ENCODE results near the gene OR56A3. TPM values are rescaled to one million over a fixed set of nuclear protein-coding genes. Genes with fewer than 3 reads are reported as not detected.
"Not testable (repeated sequence)": the region's sequence is repeated elsewhere in the genome, so short reads cannot be mapped to it uniquely, and the experiment has no call there.

The OR56A3 gene
- total RNA-seq (2014; rRNA removed; shearing (Covaris generic)), result not detected in 2 replicates

GRCh38 chr11:5941951-5942350, at the start of gene OR56A3:
OR56A3 (plus strand) TSS chr11:5942251; CDS start chr11:5947347, 5,096 bp downstream.
- DNase-seq (ENCODE audit: low spot score), result no peak

- no peak for DNase-seq (ENCODE audit: low spot score)
Measured at GRCh38 chr11:5892908-5893307, 49.1 kb upstream of the OR56A3 start, which contains the start of gene OR52E5. OR52E5 (plus strand) TSS chr11:5893208; CDS start chr11:5900777, 7,569 bp downstream.

- DNase-seq (ENCODE audit: low spot score), result no peak
Measured at GRCh38 chr11:5899534-5899933, 42.5 kb upstream of the OR56A3 start.

- no peak for DNase-seq (ENCODE audit: low spot score)
Measured at GRCh38 chr11:5910540-5910939, 31.5 kb upstream of the OR56A3 start.

GRCh38 chr11:5922749-5923426, 19.2 kb upstream of the OR56A3 start:
- DNase-seq (ENCODE audit: low spot score), result peak; percentile 86

GRCh38 chr11:5923427-5923776, 18.6 kb upstream of the OR56A3 start:
- no peak for DNase-seq (ENCODE audit: low spot score)

GRCh38 chr11:5923794-5924193, 18.3 kb upstream of the OR56A3 start:
- DNase-seq (ENCODE audit: low spot score), result peak; percentile 8

GRCh38 chr11:5928271-5928670, 13.8 kb upstream of the OR56A3 start:
- DNase-seq (ENCODE audit: low spot score), result no peak

GRCh38 chr11:5928811-5929210, 13.2 kb upstream of the OR56A3 start:
- DNase-seq (ENCODE audit: low spot score), result no peak

- no peak for DNase-seq (ENCODE audit: low spot score)
Measured at GRCh38 chr11:5929571-5930368, 12.3 kb upstream of the OR56A3 start.

- DNase-seq (ENCODE audit: low spot score), result no peak
Measured at GRCh38 chr11:5930614-5931013, 11.4 kb upstream of the OR56A3 start.

- DNase-seq (ENCODE audit: low spot score), result no peak
Measured at GRCh38 chr11:5931061-5931460, 11.0 kb upstream of the OR56A3 start.

- no peak for DNase-seq (ENCODE audit: low spot score)
Measured at GRCh38 chr11:5932671-5933070, 9.4 kb upstream of the OR56A3 start.

- DNase-seq (ENCODE audit: low spot score), result no peak
Measured at GRCh38 chr11:5933116-5933515, 8.9 kb upstream of the OR56A3 start.

- DNase-seq (ENCODE audit: low spot score), result no peak
Measured at GRCh38 chr11:5937868-5938602, 4.0 kb upstream of the OR56A3 start.

- DNase-seq (ENCODE audit: low spot score), result no peak
Measured at GRCh38 chr11:5938603-5938965, 3.5 kb upstream of the OR56A3 start.

- DNase-seq (ENCODE audit: low spot score), result no peak
Measured at GRCh38 chr11:5940748-5941147, 1.3 kb upstream of the OR56A3 start.

- no peak for DNase-seq (ENCODE audit: low spot score)
Measured at GRCh38 chr11:5955586-5955985, 13.5 kb downstream of the OR56A3 start.

GRCh38 chr11:5960704-5961320, 18.8 kb downstream of the OR56A3 start:
- DNase-seq (ENCODE audit: low spot score), result not testable (repeated sequence)

GRCh38 chr11:5966958-5967357, 24.9 kb downstream of the OR56A3 start:
- no peak for DNase-seq (ENCODE audit: low spot score)

- peak; percentile 14 for DNase-seq (ENCODE audit: low spot score)
Measured at GRCh38 chr11:5967708-5968107, 25.7 kb downstream of the OR56A3 start.

- DNase-seq (ENCODE audit: low spot score), result no peak
Measured at GRCh38 chr11:5968394-5968793, 26.3 kb downstream of the OR56A3 start, which contains the start of gene OR56A5. OR56A5 (minus strand) TSS chr11:5968494; CDS start chr11:5968494, 0 bp downstream.

Measured in A172 (cell line).